Pulmonary artery endothelial cell (primary cell): ENCODE data around the gene GTF2E1. TPM values are rescaled to one million over a fixed set of nuclear protein-coding genes. Genes with fewer than 3 reads are reported as not detected.

Experiments used
- DNase-seq: peaks from one replicate; pipeline ENCODE4 v3.0.0-alpha.2; 2011; ENCODE audit warnings: low read depth, low spot score
- total RNA-seq: library from RNA; depleted of rRNA; stranded (reverse); fragments of >200 nt; gene quantifications from 2 replicates; pipeline ENCODE4 v1.2.3, GENCODE V29; 2014

Gene GTF2E1
- total RNA-seq, 1 donor from 2014 or later = 27.0 TPM

- DNase-seq = no peak
Observed at GRCh38 chr3:120797857-120798256, 55.3 kb downstream of the GTF2E1 start.

- no peak for DNase-seq
Observed at GRCh38 chr3:120798346-120798745, 55.8 kb downstream of the GTF2E1 start.

- no peak for DNase-seq
Observed at GRCh38 chr3:120800625-120801024, 58.1 kb downstream of the GTF2E1 start.

- no peak for DNase-seq
Observed at GRCh38 chr3:120801484-120801883, 58.9 kb downstream of the GTF2E1 start.

- DNase-seq = no peak
Observed at GRCh38 chr3:120802916-120803315, 60.4 kb downstream of the GTF2E1 start.

GRCh38 chr3:120816728-120817127, 74.2 kb downstream of the GTF2E1 start:
- no peak for DNase-seq

GRCh38 chr3:120820748-120821147, 78.2 kb downstream of the GTF2E1 start:
- DNase-seq = no peak

- no peak for DNase-seq
Observed at GRCh38 chr3:120821426-120821825, 78.9 kb downstream of the GTF2E1 start.

GRCh38 chr3:120823156-120823555, 80.6 kb downstream of the GTF2E1 start:
- no peak for DNase-seq

- no peak for DNase-seq
Observed at GRCh38 chr3:120824613-120825012, 82.1 kb downstream of the GTF2E1 start.

- DNase-seq = no peak
Observed at GRCh38 chr3:120828796-120829195, 86.3 kb downstream of the GTF2E1 start.

GRCh38 chr3:120831066-120831465, 88.5 kb downstream of the GTF2E1 start:
- DNase-seq = no peak

Other genes with a start within 250 kb of the GTF2E1 start
- gene NDUFB4, start 146.4 kb upstream of the GTF2E1 start, total RNA-seq = 30.3 and 44.5 TPM in 2 replicates
- gene HGD, start 60.5 kb upstream of the GTF2E1 start, total RNA-seq = 0.26 TPM in 1 of 2 replicates, not detected in the other
- 14.6 and 27.7 TPM in 2 replicates for gene RABL3, start 228 bp upstream of the GTF2E1 start, total RNA-seq
- gene STXBP5L, start 165.5 kb downstream of the GTF2E1 start, total RNA-seq = not detected in 2 replicates